SK-N-SH (cell line): Measurements from ENCODE around the gene OSBPL7.

Experiments
- POLR2AphosphoS5 ChIP-seq: IDR thresholded peaks from 2 replicates; pipeline ENCODE4 v1.6.1; 2012; ENCODE audit warnings: low read depth, low read length
- YY1 ChIP-seq: IDR thresholded peaks from 2 replicates; pipeline ENCODE4 v1.4.0; 2012; ENCODE audit warnings: low read depth, mild to moderate bottlenecking
- TF ChIP-seq, protein P1 (sequence below): IDR thresholded peaks from 2 replicates; pipeline ENCODE4 v1.4.0; 2012; ENCODE audit warnings: low read depth
- TF ChIP-seq, protein P2 (sequence below): fragments of 200-600 bp; sonication (generic); IDR thresholded peaks from 2 replicates; pipeline ENCODE4 v1.6.1; 2017; ENCODE audit warnings: antibody characterized with exemption, mild to moderate bottlenecking, moderate library complexity

DNA sequence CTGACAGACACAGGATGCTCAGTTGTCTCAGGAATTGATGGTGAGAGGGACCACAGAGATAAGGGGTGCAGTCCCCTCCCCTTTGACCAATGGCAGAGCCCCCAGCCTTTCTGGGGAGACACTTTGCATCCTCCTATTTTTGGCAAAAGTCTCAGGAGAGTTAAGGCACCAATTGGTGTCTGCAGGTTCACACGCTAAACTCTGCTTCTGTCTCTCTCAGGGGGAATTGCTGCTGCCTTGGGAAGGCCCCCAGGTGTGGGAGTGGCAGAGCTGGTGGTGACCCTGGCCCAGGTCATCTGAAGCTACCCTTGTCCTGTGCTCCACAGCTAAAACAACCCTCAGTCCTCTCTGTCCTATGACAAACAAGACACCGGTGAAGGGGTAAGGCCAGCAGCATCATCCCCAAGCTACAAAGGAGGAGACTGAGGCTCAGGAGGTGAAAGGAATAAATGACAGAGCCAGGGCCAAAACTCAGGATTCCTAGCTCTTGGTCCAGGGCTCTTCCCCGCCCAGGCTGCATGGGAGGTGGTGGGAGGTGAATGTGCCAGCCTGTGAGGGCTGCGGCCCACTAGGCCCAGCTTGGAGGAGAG is 20.3 kb downstream of the OSBPL7 start:
- TF ChIP-seq, protein P1, sequence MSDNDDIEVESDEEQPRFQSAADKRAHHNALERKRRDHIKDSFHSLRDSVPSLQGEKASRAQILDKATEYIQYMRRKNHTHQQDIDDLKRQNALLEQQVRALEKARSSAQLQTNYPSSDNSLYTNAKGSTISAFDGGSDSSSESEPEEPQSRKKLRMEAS: no peak
- TF ChIP-seq YY1 (no peak), POLR2AphosphoS5 (no peak)
- TF ChIP-seq, protein P2, sequence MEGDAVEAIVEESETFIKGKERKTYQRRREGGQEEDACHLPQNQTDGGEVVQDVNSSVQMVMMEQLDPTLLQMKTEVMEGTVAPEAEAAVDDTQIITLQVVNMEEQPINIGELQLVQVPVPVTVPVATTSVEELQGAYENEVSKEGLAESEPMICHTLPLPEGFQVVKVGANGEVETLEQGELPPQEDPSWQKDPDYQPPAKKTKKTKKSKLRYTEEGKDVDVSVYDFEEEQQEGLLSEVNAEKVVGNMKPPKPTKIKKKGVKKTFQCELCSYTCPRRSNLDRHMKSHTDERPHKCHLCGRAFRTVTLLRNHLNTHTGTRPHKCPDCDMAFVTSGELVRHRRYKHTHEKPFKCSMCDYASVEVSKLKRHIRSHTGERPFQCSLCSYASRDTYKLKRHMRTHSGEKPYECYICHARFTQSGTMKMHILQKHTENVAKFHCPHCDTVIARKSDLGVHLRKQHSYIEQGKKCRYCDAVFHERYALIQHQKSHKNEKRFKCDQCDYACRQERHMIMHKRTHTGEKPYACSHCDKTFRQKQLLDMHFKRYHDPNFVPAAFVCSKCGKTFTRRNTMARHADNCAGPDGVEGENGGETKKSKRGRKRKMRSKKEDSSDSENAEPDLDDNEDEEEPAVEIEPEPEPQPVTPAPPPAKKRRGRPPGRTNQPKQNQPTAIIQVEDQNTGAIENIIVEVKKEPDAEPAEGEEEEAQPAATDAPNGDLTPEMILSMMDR: no peak
